ENCODE measurements around the gene LRMDA. TPM values are rescaled to one million over a fixed set of nuclear protein-coding genes. Genes with fewer than 3 reads are reported as not detected.
A peak's percentile ranks its signal among the peaks of the same experiment; 100 is the strongest.

The LRMDA gene
- polyA plus RNA-seq, 1 donor (not counting 4 experiments of a cell fraction or from before 2014, with no cell fraction given) = not detected

DNA sequence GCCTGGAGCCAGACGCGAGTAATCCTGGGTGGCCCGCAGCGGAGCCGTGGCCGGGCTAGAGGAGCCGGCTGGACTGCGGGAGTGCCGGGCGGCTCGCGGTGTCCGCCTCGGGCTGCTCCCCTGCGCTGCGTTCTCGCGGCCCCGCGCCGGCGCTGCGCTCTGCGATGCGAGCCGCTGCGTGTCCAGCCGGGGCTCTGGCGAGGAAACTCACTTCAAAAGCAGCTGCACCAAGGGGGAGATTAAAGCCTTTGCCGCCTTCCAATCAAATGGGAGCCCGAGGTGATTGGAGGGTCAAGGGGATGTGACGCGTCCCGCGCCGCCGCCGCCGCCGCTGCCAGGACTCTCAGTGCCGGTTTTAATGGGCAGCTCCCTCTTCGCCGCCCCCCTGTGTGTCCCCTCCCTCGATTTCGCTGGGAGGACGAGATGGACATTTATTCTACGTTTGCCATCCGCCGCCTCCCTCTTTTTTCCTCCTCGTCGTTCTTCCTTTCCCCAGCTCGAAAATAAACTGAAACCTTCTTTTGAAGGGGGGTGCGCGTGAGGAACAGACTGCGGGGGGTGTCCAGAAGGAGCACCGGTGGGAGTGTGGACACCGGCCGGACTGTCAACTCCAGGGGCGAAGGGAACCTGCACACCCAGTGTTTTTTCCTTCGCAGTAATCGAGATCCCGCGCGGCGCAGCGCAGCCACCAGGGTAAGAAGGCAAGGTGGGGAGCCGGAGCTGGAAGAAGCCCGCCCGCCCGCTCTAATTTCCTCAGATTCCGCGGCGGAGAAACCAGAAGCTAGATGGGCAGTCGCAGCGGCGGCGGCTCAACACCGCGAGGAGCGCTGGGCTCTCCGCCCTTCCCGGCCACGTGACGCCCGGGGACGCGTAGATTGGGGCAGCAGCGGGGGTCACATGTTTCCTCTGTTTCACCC lies 29.6 kb upstream of the LRMDA start, which contains the start of gene ZNF503:
Gene ZNF503, minus strand, starts transcription at position 196 of the 917 bp plus-strand sequence. CDS start 345 bp downstream, outside the sequence.
- H3K27ac ChIP-seq (ENCODE audit: control insufficient read depth, insufficient read depth, low read length) = peak within 1 kb of the TSS; percentile 82
- FAIRE-seq = peak; percentile 61
- H3K4me1 ChIP-seq (ENCODE audit: control insufficient read depth, extremely low read depth, insufficient read depth, low read length) = peaks cover 27% of the 10 kb centered on the region
- no peaks in the 10 kb centered on the region for H3K36me3 ChIP-seq (ENCODE audit: control insufficient read depth in 2 of 2, extremely low read depth in 1 of 2, insufficient read depth in 2 of 2, low read length in 2 of 2)
- dilution Hi-C loops (cut with MboI; ENCODE audit: extremely low pct_ligation_motif_present, low sequenced_read_pairs) = no loop called here
- peak within 1 kb of the TSS; percentile 95 for H2AFZ ChIP-seq (ENCODE audit: control insufficient read depth, low read length)
- no peaks in the 10 kb centered on the region for H3K9me3 ChIP-seq (ENCODE audit: control insufficient read depth, low read depth, low read length)
- peak within 1 kb of the TSS; percentile 85 for H3K9ac ChIP-seq (ENCODE audit: control insufficient read depth, extremely low read depth, insufficient read depth, low read length)
- DNase-seq (ENCODE audit: low read depth, low spot score) = peak; percentile 46
- H3K4me3 ChIP-seq (ENCODE audit: control insufficient read depth in 2 of 3, extremely low read depth in 1 of 3, insufficient read depth in 2 of 3, low read depth in 1 of 3, low read length in 3 of 3) = peak within 1 kb of the TSS; percentile 93 to 97 (median 94)
- TF ChIP-seq CTCF (optimal IDR thresholded peaks at IDR 0.05 in 1 of 3, IDR thresholded peaks at IDR 0.05 in 1 of 3, conservative IDR thresholded peaks at IDR 0.05 in 1 of 3; ENCODE audit: extremely low read depth in 1 of 3, insufficient read depth in 2 of 3, low read length in 3 of 3) (peak in 1 of 3 experiments; percentile 29), EZH2 (IDR thresholded peaks at IDR 0.05; ENCODE audit: low read length) (no peak)
- no peaks in the 10 kb centered on the region for H3K27me3 ChIP-seq (ENCODE audit: control insufficient read depth, extremely low read depth, insufficient read depth, low read length)
- H3K79me2 ChIP-seq (ENCODE audit: control insufficient read depth, insufficient read depth, low read length) = peaks cover 30% of the 10 kb centered on the region
- no peaks in the 10 kb centered on the region for H4K20me1 ChIP-seq (ENCODE audit: control insufficient read depth, extremely low read depth, insufficient read depth, low read length)
- no peaks in the 10 kb centered on the region for H3K9me1 ChIP-seq (ENCODE audit: control insufficient read depth, extremely low read depth, insufficient read depth, low read length)
- peak within 1 kb of the TSS; percentile 95 for H3K4me2 ChIP-seq (ENCODE audit: control insufficient read depth, extremely low read depth, insufficient read depth, low read depth, low read length)

- dilution Hi-C loops (cut with MboI; ENCODE audit: extremely low pct_ligation_motif_present, low sequenced_read_pairs) = no loop called here
- peak overlapping the region; percentile 78 to 93 (median 90) for H3K4me3 ChIP-seq (ENCODE audit: control insufficient read depth in 2 of 3, extremely low read depth in 1 of 3, insufficient read depth in 2 of 3, low read depth in 1 of 3, low read length in 3 of 3)
- H3K36me3 ChIP-seq (ENCODE audit: control insufficient read depth in 2 of 2, extremely low read depth in 1 of 2, insufficient read depth in 2 of 2, low read length in 2 of 2) = peaks cover 0 to 2% of the 10 kb centered on the region in 2 experiments
- H2AFZ ChIP-seq (ENCODE audit: control insufficient read depth, low read length) = peak overlapping the region; percentile 69
- H3K4me1 ChIP-seq (ENCODE audit: control insufficient read depth, extremely low read depth, insufficient read depth, low read length) = peaks cover 24% of the 10 kb centered on the region
- H3K9me1 ChIP-seq (ENCODE audit: control insufficient read depth, extremely low read depth, insufficient read depth, low read length) = no peaks in the 10 kb centered on the region
- peak overlapping the region; percentile 85 for H3K9ac ChIP-seq (ENCODE audit: control insufficient read depth, extremely low read depth, insufficient read depth, low read length)
- FAIRE-seq (no peak), DNase-seq (ENCODE audit: low read depth, low spot score) (no peak)
- H3K4me2 ChIP-seq (ENCODE audit: control insufficient read depth, extremely low read depth, insufficient read depth, low read depth, low read length) = peak overlapping the region; percentile 95
- TF ChIP-seq CTCF (optimal IDR thresholded peaks at IDR 0.05 in 1 of 3, IDR thresholded peaks at IDR 0.05 in 1 of 3, conservative IDR thresholded peaks at IDR 0.05 in 1 of 3; ENCODE audit: extremely low read depth in 1 of 3, insufficient read depth in 2 of 3, low read length in 3 of 3) (no peak), EZH2 (IDR thresholded peaks at IDR 0.05; ENCODE audit: low read length) (no peak)
- H3K9me3 ChIP-seq (ENCODE audit: control insufficient read depth, low read depth, low read length) = no peaks in the 10 kb centered on the region
- H3K27me3 ChIP-seq (ENCODE audit: control insufficient read depth, extremely low read depth, insufficient read depth, low read length) = no peaks in the 10 kb centered on the region
- H3K27ac ChIP-seq (ENCODE audit: control insufficient read depth, insufficient read depth, low read length) = peak overlapping the region; percentile 69
- H4K20me1 ChIP-seq (ENCODE audit: control insufficient read depth, extremely low read depth, insufficient read depth, low read length) = no peaks in the 10 kb centered on the region
- peaks cover 30% of the 10 kb centered on the region for H3K79me2 ChIP-seq (ENCODE audit: control insufficient read depth, insufficient read depth, low read length)
Measured at GRCh38 chr10:75402486-75403143, 28.8 kb upstream of the LRMDA start.

Data from keratinocyte (primary cell).